Pons (tissue), 1 donor: ENCODE data around the gene SUFU.
"Not testable (repeated sequence)": the region's sequence is repeated elsewhere in the genome, so short reads cannot be mapped to it uniquely, and the experiment has no call there.

Experiments used
- DNase-seq: peaks from one replicate; pipeline ENCODE4 v3.0.0-alpha.2; 2016; ENCODE audit warnings: low spot score

The SUFU gene

GRCh38 chr10:102503264-102504178 is at the start of gene SUFU:
SUFU (plus strand) TSS chr10:102503972; CDS start chr10:102504153, 181 bp downstream.
- peak; percentile 100 for DNase-seq

DNA sequence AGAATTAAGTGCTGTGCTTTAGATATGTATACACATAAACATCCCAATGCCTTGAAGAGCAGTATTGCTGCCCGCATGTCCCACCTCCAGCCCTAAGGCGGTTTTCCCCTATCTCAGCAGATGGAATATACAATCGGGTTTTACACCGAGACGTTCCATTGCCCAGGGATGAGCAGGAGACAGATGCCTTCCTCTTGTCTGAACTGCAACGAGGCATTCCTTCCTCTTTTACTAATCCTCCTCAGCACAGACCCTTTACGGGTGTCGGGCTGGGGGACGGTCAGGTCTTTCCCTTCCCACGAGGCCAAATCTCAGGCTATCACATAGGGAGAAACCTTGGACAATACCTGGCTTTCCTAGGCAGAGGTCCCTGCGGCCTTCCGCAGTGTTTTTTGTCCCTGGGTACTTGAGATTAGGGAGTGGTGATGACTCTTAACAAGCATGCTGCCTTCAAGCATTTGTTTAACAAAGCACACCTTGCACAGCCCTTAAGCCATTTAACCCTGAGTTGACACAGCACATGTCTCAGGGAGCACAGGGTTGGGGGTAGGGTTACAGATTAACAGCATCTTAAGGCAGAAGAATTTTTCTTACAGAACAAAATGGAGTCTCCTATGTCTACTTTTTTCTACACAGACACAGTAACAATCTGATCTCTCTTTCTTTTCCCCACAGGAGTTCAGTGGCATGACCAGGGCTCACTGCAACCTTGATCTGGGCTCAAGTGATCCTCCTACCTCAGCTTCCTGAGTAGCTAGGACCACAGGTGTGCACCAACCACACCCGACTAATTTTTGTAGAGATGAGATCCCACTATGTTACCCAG is 48.9 kb upstream of the SUFU start:
- DNase-seq: not testable (repeated sequence)

- DNase-seq: no peak
These were observed 47.8 kb upstream of the SUFU start for GRCh38 chr10:102455893-102456471.

- no peak for DNase-seq
These were observed 46.1 kb upstream of the SUFU start for GRCh38 chr10:102457591-102458150.

GRCh38 chr10:102458656-102459055 is 45.1 kb upstream of the SUFU start:
- DNase-seq: no peak

DNA sequence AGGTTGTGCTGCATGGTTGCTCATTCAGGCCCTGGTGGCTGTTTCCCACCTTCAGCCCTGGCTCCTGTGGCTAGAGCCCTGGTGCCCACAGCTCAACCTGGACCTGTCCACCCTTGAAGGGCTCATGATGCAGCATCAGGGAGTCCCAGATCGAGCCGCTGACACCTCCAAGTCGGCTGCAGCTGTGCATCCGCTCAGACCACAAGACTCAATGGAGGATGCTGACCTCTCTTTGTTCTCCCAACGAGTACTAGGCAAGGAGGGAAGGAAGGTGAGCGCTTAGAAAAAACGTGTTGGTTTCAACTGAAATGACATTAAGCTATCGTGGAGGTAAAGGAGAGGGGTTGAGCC is 43.0 kb upstream of the SUFU start:
- no peak for DNase-seq

- peak; percentile 84 for DNase-seq
These were observed 42.4 kb upstream of the SUFU start for GRCh38 chr10:102461187-102462054.

DNA sequence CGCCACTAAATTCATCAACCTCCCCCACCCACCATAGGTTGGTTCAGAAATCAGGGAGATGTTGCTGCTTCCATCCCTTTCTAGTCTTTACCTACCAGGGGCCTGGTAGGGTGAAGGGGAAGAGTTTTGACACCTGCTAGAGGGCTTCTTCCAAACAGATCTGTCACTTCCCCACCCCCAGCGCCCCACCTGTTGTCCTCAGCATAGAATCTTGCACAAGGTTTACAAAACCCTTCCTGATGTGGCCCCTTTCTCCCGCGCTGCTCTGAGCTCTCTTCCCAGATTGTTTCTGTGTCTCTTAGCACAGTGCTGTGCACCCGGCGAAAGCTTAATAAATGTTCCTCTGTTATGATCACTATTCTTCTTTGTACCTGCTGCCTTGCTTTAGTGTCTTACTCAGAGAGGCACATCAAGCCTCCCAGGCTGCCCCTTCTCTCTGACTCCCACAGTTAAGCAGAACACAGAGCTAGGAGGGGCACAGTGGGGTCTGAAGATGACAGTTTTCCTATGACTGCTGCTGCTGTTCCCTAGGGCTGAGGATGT is 41.2 kb upstream of the SUFU start:
- DNase-seq: no peak

GRCh38 chr10:102463983-102464382 is 39.8 kb upstream of the SUFU start:
- no peak for DNase-seq

- no peak for DNase-seq
These were observed 38.3 kb upstream of the SUFU start for GRCh38 chr10:102465466-102465865.

GRCh38 chr10:102467318-102467717 is 36.5 kb upstream of the SUFU start:
- DNase-seq: no peak

DNA sequence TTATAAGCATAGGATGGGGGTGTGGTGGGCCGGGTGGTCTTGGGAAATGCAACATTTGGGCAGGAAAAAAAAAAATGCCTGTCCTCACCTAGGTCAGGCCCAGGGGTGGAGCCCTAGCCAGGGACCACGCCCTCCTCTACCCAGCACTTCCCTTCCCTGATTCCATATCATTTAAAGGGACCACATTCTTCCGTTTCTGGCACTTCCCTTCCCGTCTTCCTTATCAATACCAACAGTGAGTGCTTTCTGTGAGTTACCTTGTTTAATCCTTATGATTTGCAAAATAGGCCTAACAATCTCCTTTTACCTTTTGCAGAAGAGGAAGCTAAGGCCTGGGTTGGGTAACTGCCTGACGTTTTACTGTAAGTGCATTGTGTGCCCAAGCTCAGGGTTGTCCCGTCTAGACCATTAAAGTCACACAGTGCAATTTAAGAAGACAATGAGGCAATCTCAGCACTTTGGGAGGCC is 35.8 kb upstream of the SUFU start:
- no peak for DNase-seq

DNA sequence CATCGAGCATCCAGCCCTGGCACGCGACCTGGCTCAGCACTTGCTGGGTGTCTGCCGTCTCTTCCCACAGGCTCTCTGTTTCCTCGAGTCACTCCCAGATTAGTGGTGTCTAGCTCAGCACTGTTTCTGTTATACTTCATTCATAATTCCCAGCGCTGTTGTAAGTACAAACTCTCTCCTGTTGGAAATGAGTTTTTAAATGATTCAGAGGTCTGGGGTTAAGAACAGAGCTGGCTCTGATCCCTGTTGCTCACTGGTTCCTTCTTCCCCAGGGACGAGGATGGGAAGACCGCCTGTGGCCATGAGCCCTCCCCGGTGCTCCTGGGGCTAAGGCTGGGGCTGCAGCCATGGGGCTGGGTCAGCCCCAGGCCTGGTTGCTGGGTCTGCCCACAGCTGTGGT is 35.1 kb upstream of the SUFU start:
- DNase-seq: no peak

- no peak for DNase-seq
These were observed 32.9 kb upstream of the SUFU start for GRCh38 chr10:102470579-102471546.

DNA sequence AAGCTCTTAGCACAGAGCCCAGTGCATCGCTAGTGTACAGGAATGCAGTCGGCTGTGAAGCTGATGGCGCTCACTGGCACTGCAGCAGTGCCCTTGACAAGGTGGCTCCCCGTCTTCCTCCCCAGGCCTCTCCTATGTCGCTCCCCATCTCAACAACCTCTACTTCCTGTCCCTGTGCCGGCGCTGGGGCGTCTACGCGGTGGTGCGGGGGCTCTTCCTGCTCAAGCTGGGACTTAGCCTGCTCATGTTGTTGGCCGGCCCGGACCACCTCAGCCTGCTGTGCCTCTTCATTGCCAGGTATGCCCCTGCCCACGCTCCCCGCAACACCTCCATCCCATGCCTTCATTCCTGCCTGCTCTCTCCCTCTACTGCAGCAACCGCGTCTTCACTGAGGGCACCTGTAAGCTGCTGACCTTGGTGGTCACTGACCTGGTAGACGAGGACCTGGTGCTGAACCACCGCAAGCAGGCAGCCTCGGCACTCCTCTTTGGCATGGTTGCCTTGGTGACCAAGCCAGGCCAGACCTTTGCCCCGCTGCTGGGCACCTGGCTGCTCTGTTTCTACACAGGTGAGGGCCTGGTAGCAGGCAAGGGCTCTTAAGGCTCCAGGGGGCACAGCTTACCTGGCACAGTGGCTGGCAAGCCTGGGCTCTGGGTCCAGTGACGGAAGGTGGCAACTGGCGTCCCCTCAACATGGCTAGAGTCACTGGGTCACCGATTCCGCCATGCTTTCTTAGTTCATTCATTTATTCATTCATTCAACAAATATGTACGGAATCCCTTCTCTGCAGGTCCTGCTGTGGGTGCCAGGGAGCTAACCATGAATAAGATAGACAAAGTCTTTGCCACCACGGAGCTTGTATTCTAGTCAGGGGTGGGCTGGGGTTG is 30.1 kb upstream of the SUFU start:
- DNase-seq: no peak

GRCh38 chr10:102475451-102476040 is 28.2 kb upstream of the SUFU start:
- no peak for DNase-seq

- no peak for DNase-seq
These were observed 27.2 kb upstream of the SUFU start for GRCh38 chr10:102476466-102477141.

GRCh38 chr10:102479651-102480050 is 24.1 kb upstream of the SUFU start:
- no peak for DNase-seq
